ENCODE data around the gene DHRSX. TPM values are rescaled to one million over a fixed set of nuclear protein-coding genes. Genes with fewer than 3 reads are reported as not detected.

The DHRSX gene
- total and polyA plus RNA-seq, 10 of the 15 experiments (the other 5 are each of a cell fraction or from before 2014, with no cell fraction given), result 1.7 to 39.5 (median 16.5) TPM

DNA sequence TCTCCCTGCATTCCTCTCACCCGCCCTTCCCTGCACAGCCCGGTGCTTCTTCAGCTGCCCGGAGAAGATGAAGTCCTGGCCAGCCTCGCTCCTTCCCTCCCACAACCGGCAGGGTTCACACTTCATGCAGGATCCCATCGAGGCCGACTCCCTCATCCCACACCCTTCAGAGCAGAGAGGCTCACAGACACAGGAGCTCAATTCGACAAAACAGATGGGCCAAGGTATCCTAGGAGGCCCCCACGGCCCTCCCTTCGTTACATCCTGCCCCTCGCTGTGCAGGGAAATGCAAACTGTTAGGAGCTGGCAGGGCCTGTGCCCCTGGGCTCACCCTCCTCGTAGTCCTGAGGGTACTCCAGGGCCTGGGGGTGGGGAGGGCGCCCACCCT lies 238.1 kb downstream of the DHRSX start (continued):
- TF ChIP-seq, protein P1, sequence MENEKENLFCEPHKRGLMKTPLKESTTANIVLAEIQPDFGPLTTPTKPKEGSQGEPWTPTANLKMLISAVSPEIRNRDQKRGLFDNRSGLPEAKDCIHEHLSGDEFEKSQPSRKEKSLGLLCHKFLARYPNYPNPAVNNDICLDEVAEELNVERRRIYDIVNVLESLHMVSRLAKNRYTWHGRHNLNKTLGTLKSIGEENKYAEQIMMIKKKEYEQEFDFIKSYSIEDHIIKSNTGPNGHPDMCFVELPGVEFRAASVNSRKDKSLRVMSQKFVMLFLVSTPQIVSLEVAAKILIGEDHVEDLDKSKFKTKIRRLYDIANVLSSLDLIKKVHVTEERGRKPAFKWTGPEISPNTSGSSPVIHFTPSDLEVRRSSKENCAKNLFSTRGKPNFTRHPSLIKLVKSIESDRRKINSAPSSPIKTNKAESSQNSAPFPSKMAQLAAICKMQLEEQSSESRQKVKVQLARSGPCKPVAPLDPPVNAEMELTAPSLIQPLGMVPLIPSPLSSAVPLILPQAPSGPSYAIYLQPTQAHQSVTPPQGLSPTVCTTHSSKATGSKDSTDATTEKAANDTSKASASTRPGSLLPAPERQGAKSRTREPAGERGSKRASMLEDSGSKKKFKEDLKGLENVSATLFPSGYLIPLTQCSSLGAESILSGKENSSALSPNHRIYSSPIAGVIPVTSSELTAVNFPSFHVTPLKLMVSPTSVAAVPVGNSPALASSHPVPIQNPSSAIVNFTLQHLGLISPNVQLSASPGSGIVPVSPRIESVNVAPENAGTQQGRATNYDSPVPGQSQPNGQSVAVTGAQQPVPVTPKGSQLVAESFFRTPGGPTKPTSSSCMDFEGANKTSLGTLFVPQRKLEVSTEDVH (IDR thresholded peaks at IDR 0.05; ENCODE audit: low read depth, partially characterized antibody), result no peak

DNA sequence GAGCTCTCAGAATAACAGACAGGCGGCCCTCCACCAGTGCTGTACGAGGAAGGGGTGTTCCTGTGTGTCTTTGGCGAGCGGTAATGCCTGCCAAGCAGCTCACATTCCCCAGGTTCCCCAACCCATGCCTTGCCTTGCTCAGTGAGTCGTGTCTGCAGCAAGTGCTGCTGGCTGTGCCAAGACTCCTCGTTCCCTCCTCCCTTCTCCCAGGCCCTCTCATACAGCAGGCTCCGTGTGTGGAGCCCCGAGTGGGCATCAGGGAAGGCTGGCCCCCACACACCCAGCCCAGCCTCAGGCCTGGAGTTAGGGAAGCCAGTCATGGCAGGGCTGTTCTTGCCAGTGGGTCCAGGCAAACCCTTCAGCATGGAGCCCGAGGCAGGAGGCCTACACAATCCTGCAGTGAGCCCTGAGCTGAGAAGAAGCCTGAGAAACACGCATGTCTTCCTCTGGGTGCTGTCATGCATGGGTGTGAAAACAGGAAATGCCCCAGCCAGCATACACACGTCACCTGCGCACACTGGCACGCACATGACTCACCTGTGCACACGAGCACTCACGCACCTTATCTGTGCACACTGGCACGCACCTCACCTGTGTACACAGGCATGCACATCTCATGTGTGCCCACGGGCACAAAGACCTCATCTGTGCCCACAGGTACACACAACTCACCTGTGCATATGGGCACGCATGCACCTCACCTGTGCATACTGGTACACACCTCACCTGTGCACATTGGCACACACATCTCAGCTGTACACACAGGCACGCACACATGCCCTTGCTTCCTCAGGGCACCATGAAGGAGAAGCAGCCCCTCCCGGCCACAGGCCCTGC lies 238.7 kb downstream of the DHRSX start:
- POLR2A ChIA-PET, result no interaction called here
- no peak overlapping the region for H3K4me3 ChIP-seq
- RAD21 ChIA-PET (ENCODE audit: unreplicated experiment), result no interaction called here
- H3K79me2 ChIP-seq (ENCODE audit: control insufficient read depth, insufficient read depth, low read length), result no peaks in the 10 kb centered on the region
- in situ Hi-C loops (cut with MboI), result no loop called here
- DNase-seq (ENCODE audit: low read depth, low spot score) (no peak), FAIRE-seq (no peak), ATAC-seq (peak; percentile 62)
- no peaks in the 10 kb centered on the region for H4K20me1 ChIP-seq (ENCODE audit: control insufficient read depth, insufficient read depth)
- no peaks in the 10 kb centered on the region for H3K9me3 ChIP-seq (replicated peaks; ENCODE audit: control insufficient read depth, insufficient read depth, low read length)
- no peak overlapping the region for H3K9ac ChIP-seq (ENCODE audit: control insufficient read depth, insufficient read depth, low read length)
- no peak overlapping the region for H2AFZ ChIP-seq (ENCODE audit: control insufficient read depth, low read depth, low read length)
- H3K27ac ChIP-seq (ENCODE audit: control insufficient read depth, insufficient read depth), result no peak overlapping the region
- no peaks in the 10 kb centered on the region; the same call in 1 of the 2 replicates for H3K4me1 ChIP-seq (ENCODE audit: control insufficient read depth, insufficient read depth, low read length)
- 73% methylated on average over 20 of the region's 20 CpGs for WGBS (ENCODE audit: insufficient coverage, insufficient replicate concordance, low lambda C conversion rate, missing lambda C conversion rate)
- no peaks in the 10 kb centered on the region for H3K27me3 ChIP-seq (replicated peaks in 1 of 2; ENCODE audit: control insufficient read depth in 2 of 2, insufficient read depth in 2 of 2, low read length in 1 of 2)
- BruUV-seq (replicated peaks), result no TSS peak
- CTCF ChIA-PET, result no interaction called here
- SMC1A ChIA-PET (ENCODE audit: uncharacterized antibody, unreplicated experiment), result no interaction called here
- H3K4me2 ChIP-seq (ENCODE audit: control insufficient read depth, insufficient read depth), result no peak overlapping the region
- no peaks in the 10 kb centered on the region; a peak in 2 of 4 replicates for H3K36me3 ChIP-seq (ENCODE audit: control insufficient read depth in 2 of 2, insufficient read depth in 2 of 2, low read length in 1 of 2)
- intact Hi-C loops (cut with micrococcal nuclease; ENCODE audit: unreplicated experiment), result no loop called here
- TF ChIP-seq, protein P2, sequence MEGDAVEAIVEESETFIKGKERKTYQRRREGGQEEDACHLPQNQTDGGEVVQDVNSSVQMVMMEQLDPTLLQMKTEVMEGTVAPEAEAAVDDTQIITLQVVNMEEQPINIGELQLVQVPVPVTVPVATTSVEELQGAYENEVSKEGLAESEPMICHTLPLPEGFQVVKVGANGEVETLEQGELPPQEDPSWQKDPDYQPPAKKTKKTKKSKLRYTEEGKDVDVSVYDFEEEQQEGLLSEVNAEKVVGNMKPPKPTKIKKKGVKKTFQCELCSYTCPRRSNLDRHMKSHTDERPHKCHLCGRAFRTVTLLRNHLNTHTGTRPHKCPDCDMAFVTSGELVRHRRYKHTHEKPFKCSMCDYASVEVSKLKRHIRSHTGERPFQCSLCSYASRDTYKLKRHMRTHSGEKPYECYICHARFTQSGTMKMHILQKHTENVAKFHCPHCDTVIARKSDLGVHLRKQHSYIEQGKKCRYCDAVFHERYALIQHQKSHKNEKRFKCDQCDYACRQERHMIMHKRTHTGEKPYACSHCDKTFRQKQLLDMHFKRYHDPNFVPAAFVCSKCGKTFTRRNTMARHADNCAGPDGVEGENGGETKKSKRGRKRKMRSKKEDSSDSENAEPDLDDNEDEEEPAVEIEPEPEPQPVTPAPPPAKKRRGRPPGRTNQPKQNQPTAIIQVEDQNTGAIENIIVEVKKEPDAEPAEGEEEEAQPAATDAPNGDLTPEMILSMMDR (IDR thresholded peaks at IDR 0.05 in 2 of 3, conservative IDR thresholded peaks at IDR 0.05 in 1 of 3; ENCODE audit: control insufficient read depth in 2 of 3, extremely low read depth in 1 of 3, insufficient read depth in 1 of 3, low read depth in 3 of 3, low read length in 3 of 3), result no peak
- peak; percentile 16 to 49; a peak in 1 of 4 replicates for TF ChIP-seq BHLHE40 (IDR thresholded peaks at IDR 0.05; ENCODE audit: borderline replicate concordance in 1 of 2, low read depth in 2 of 2, low read length in 1 of 2)
- TF ChIP-seq, protein P3, sequence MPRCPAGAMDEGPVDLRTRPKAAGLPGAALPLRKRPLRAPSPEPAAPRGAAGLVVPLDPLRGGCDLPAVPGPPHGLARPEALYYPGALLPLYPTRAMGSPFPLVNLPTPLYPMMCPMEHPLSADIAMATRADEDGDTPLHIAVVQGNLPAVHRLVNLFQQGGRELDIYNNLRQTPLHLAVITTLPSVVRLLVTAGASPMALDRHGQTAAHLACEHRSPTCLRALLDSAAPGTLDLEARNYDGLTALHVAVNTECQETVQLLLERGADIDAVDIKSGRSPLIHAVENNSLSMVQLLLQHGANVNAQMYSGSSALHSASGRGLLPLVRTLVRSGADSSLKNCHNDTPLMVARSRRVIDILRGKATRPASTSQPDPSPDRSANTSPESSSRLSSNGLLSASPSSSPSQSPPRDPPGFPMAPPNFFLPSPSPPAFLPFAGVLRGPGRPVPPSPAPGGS (IDR thresholded peaks at IDR 0.05; ENCODE audit: borderline replicate concordance, insufficient read depth, low read depth, low read length, poor library complexity, severe bottlenecking), result peak; percentile 59
- TF ChIP-seq POLR2A (IDR thresholded peaks at IDR 0.05; ENCODE audit: low read depth, low read length), result peak; percentile 41; the same call in 1 of the 2 replicates
- peak; percentile 40; the same call in 1 of the 2 replicates for TF ChIP-seq PAX5 (IDR thresholded peaks at IDR 0.05; ENCODE audit: borderline replicate concordance, low read depth, low read length)
- no peak for TF ChIP-seq NR2F1 (conservative IDR thresholded peaks at IDR 0.05)
- TF ChIP-seq, protein P4, sequence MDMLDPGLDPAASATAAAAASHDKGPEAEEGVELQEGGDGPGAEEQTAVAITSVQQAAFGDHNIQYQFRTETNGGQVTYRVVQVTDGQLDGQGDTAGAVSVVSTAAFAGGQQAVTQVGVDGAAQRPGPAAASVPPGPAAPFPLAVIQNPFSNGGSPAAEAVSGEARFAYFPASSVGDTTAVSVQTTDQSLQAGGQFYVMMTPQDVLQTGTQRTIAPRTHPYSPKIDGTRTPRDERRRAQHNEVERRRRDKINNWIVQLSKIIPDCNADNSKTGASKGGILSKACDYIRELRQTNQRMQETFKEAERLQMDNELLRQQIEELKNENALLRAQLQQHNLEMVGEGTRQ (IDR thresholded peaks at IDR 0.05; ENCODE audit: borderline replicate concordance, low read depth, low read length), result no peak
- TF ChIP-seq, protein P5, sequence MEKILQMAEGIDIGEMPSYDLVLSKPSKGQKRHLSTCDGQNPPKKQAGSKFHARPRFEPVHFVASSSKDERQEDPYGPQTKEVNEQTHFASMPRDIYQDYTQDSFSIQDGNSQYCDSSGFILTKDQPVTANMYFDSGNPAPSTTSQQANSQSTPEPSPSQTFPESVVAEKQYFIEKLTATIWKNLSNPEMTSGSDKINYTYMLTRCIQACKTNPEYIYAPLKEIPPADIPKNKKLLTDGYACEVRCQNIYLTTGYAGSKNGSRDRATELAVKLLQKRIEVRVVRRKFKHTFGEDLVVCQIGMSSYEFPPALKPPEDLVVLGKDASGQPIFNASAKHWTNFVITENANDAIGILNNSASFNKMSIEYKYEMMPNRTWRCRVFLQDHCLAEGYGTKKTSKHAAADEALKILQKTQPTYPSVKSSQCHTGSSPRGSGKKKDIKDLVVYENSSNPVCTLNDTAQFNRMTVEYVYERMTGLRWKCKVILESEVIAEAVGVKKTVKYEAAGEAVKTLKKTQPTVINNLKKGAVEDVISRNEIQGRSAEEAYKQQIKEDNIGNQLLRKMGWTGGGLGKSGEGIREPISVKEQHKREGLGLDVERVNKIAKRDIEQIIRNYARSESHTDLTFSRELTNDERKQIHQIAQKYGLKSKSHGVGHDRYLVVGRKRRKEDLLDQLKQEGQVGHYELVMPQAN (conservative IDR thresholded peaks at IDR 0.05), result no peak
